OCI-LY7 (cell line): ENCODE results near the gene TNRC6C. TPM values are rescaled to one million over a fixed set of nuclear protein-coding genes. Genes with fewer than 3 reads are reported as not detected.

Experiments
- BruUV-seq: library from RNA; stranded (reverse); fragments of 400-500 nt; replicated peaks from 2 replicates; lab custom pipeline; 2021; lab: Mats Ljungman, UMichigan
- CTCF ChIA-PET: fragments of 300-600 bp; sonication (Branson Sonifier 250); formaldehyde crosslinking; loops from one replicate; lab custom pipeline; 2022; ENCODE audit warnings: antibody characterized with exemption; ENCODE audit not compliant: unreplicated experiment; lab: Charles Lee
- POLR2A ChIA-PET: fragments of 300-600 bp; sonication (Branson Sonifier 250); formaldehyde crosslinking; loops from one replicate; lab custom pipeline; 2022; ENCODE audit warnings: antibody characterized with exemption; lab: Charles Lee
- DNase-seq: peaks from one replicate; pipeline ENCODE4 v3.0.0-alpha.2; 2015; ENCODE audit warnings: low spot score
- H2AFZ ChIP-seq: fragments of 200-600 bp; sonication (generic), shearing (Covaris generic); 2 replicates; pipeline ENCODE4 v1.6.1; 2014; ENCODE audit warnings: mild to moderate bottlenecking, antibody characterized with exemption, low read length, moderate library complexity
- H3K27ac ChIP-seq: fragments of 200-600 bp; sonication (generic); 2 replicates; pipeline ENCODE4 v1.5.1; 2014; ENCODE audit warnings: mixed run types, low read depth, mild to moderate bottlenecking, moderate library complexity, low read length, inconsistent platforms; ENCODE audit not compliant: poor library complexity, severe bottlenecking
- H3K36me3 ChIP-seq: fragments of 200-600 bp; sonication (generic); 2 replicates; pipeline ENCODE4 v1.6.1; 2014; ENCODE audit warnings: mild to moderate bottlenecking, antibody characterized with exemption, low read length, moderate library complexity, mixed read lengths; ENCODE audit not compliant: insufficient read depth
- H3K4me1 ChIP-seq: fragments of 200-600 bp; sonication (generic); 2 replicates; pipeline ENCODE4 v1.5.1; 2014; ENCODE audit warnings: mild to moderate bottlenecking, low read length; ENCODE audit not compliant: insufficient read depth, poor library complexity, severe bottlenecking
- H3K4me2 ChIP-seq: fragments of 200-600 bp; sonication (generic); 2 replicates; pipeline ENCODE4 v1.6.1; 2014; ENCODE audit warnings: mild to moderate bottlenecking, low read length
- H3K4me3 ChIP-seq: fragments of 200-600 bp; sonication (generic); 2 replicates; pipeline ENCODE4 v1.5.1; 2014; ENCODE audit warnings: mild to moderate bottlenecking, low read depth, low read length; ENCODE audit not compliant: poor library complexity, severe bottlenecking
- H3K79me2 ChIP-seq: fragments of 200-600 bp; sonication (generic); 2 replicates; pipeline ENCODE4 v1.6.1; 2016; ENCODE audit warnings: low read depth, mild to moderate bottlenecking, low read length, moderate library complexity, mixed read lengths; ENCODE audit not compliant: insufficient read depth
- H3K9me2 ChIP-seq: fragments of 200-600 bp; sonication (generic); 2 replicates; pipeline ENCODE4 v1.6.1; 2016; ENCODE audit warnings: mild to moderate bottlenecking, low read length, mixed read lengths; ENCODE audit not compliant: insufficient read depth
- H3K9me3 ChIP-seq: fragments of 200-600 bp; sonication (generic); 2 replicates; pipeline ENCODE4 v1.6.1; 2014; ENCODE audit warnings: mild to moderate bottlenecking, mixed run types, low read length, mixed read lengths
- H4K20me1 ChIP-seq: fragments of 200-600 bp; sonication (generic); 2 replicates; pipeline ENCODE4 v1.6.1; 2014; ENCODE audit warnings: mild to moderate bottlenecking, antibody characterized with exemption, low read length, moderate library complexity, mixed read lengths; ENCODE audit not compliant: insufficient read depth
- CTCF ChIP-seq: fragments of 200-600 bp; sonication (generic); conservative IDR thresholded peaks from 2 replicates; pipeline ENCODE4 v1.5.1; 2014; ENCODE audit warnings: mild to moderate bottlenecking, antibody characterized with exemption, low read length, moderate library complexity, mixed read lengths
- EZH2phosphoT487 ChIP-seq: fragments of 200-600 bp; sonication (generic); IDR thresholded peaks from 2 replicates; pipeline ENCODE4 v1.6.1; 2018; ENCODE audit warnings: low read depth, borderline replicate concordance, mild to moderate bottlenecking, mixed run types, antibody characterized with exemption, low read length, moderate library complexity, mixed read lengths
- intact Hi-C: fragments of 100-400 bp; cut with micrococcal nuclease; formaldehyde crosslinking; loops from one replicate; pipeline ENCODE4 v1.10.0; 2022; ENCODE audit not compliant: unreplicated experiment
- total RNA-seq, 2 experiments: library from RNA; depleted of rRNA in 1 of 2; stranded (reverse); fragments of >200 nt in 1 of 2; shearing (Covaris generic) in 1 of 2; gene quantifications; 2 replicates each; pipeline ENCODE4 v1.2.3, GENCODE V29; 2014 to 2022

Gene TNRC6C
- total RNA-seq, 2 experiments from 2014 or later = 8.5 to 25.2 TPM

- Histone ChIP-seq H3K4me3 (no peak overlapping the region), H3K4me2 (no peak overlapping the region), H4K20me1 (no peaks in the 10 kb centered on the region), H3K27ac (no peak overlapping the region), H3K79me2 (no peaks in the 10 kb centered on the region), H3K36me3 (peaks cover 23% of the 10 kb centered on the region), H2AFZ (no peak overlapping the region), H3K9me3 (no peaks in the 10 kb centered on the region), H3K4me1 (no peaks in the 10 kb centered on the region), H3K9me2 (no peaks in the 10 kb centered on the region)
- intact Hi-C loops = no loop called here
- no peak for DNase-seq
- BruUV-seq = no TSS peak
- ChIA-PET POLR2A (interaction anchor here (0.6 kb wide), 1 partner anchor 76 kb away, joined by 7 read pairs; no protein-coding TSS in a partner anchor), CTCF (no interaction called here)
- TF ChIP-seq CTCF = no peak
These were observed 124.5 kb downstream of the TNRC6C start for GRCh38 chr17:78082988-78083387.

GRCh38 chr17:78086740-78087139 lies 128.2 kb downstream of the TNRC6C start:
- TF ChIP-seq CTCF = no peak
- no peak for DNase-seq
- Histone ChIP-seq H3K4me1 (no peaks in the 10 kb centered on the region), H2AFZ (no peak overlapping the region), H3K4me2 (no peak overlapping the region), H3K36me3 (peaks cover 38% of the 10 kb centered on the region), H3K9me3 (no peaks in the 10 kb centered on the region), H3K27ac (no peak overlapping the region), H3K4me3 (no peak overlapping the region), H3K9me2 (no peaks in the 10 kb centered on the region), H3K79me2 (no peaks in the 10 kb centered on the region), H4K20me1 (no peaks in the 10 kb centered on the region)
- ChIA-PET POLR2A (interaction anchor here (0.6 to 0.7 kb wide), 4 partner anchors 44 to 1832 kb away, joined by 3 to 4 read pairs (median 3); partner anchors contain the start of genes TMC8 and TNRC6C), CTCF (no interaction called here)
- intact Hi-C loops = no loop called here
- BruUV-seq = no TSS peak

GRCh38 chr17:78088529-78088928 lies 130.0 kb downstream of the TNRC6C start:
- DNase-seq = no peak
- Histone ChIP-seq H3K36me3 (peaks cover 54% of the 10 kb centered on the region), H3K4me3 (no peak overlapping the region), H3K4me2 (no peak overlapping the region), H2AFZ (no peak overlapping the region), H3K79me2 (no peaks in the 10 kb centered on the region), H3K4me1 (no peaks in the 10 kb centered on the region), H4K20me1 (no peaks in the 10 kb centered on the region), H3K27ac (no peak overlapping the region), H3K9me2 (no peaks in the 10 kb centered on the region), H3K9me3 (no peaks in the 10 kb centered on the region)
- no TSS peak for BruUV-seq
- ChIA-PET POLR2A (interaction anchor here (0.6 to 0.7 kb wide), 3 partner anchors 12 to 67 kb away, joined by 3 read pairs; no protein-coding TSS in a partner anchor), CTCF (no interaction called here)
- TF ChIP-seq EZH2phosphoT487 (no peak), CTCF (no peak)
- intact Hi-C loops = no loop called here
